Fibroblast of pulmonary artery (primary cell): ENCODE results near the gene STRIP1.

Experiments used
- DNase-seq: peaks from one replicate; pipeline ENCODE4 v3.0.0-alpha.2; 2010; ENCODE audit warnings: low read depth
- H3K4me3 ChIP-seq: replicated peaks from 2 replicates; pipeline ENCODE4 v1.5.1; 2011; ENCODE audit warnings: low read depth, mild to moderate bottlenecking, control low read depth, low read length, moderate library complexity
- CTCF ChIP-seq: IDR thresholded peaks from 2 replicates; pipeline ENCODE4 v1.5.1; 2011; ENCODE audit warnings: mild to moderate bottlenecking, control low read depth, low read length, inconsistent platforms; ENCODE audit errors: missing control alignments

The STRIP1 gene

GRCh38 chr1:110049801-110050601, 15.6 kb downstream of the STRIP1 start:
- no peak overlapping the region for H3K4me3 ChIP-seq
- DNase-seq, result no peak
- TF ChIP-seq CTCF, result no peak

- DNase-seq, result peak; percentile 25
- no peak overlapping the region for H3K4me3 ChIP-seq
- TF ChIP-seq CTCF, result no peak
Observed at GRCh38 chr1:110050602-110051261, 16.3 kb downstream of the STRIP1 start.

DNA sequence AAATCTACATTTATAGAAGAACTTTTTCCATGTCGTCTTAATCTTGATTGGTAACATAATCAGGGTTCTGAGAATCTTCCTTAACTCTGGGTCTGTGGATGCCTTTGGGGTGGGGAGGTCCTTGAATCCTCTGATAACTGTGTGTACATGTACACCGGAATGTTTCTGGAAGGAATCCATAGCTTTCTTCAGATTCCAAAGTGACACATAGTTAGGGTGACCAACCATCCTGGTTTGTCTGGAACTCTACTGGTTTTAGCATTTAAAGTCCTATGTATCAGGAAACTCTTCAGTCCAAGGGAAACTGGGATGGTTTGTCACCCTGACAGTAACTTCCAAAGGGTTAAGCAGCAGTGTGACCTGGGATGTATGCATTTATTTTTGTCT, 16.8 kb downstream of the STRIP1 start:
- TF ChIP-seq CTCF, result no peak
- no peak for DNase-seq
- H3K4me3 ChIP-seq, result no peak overlapping the region

- peak; percentile 55 for DNase-seq
- H3K4me3 ChIP-seq, result no peak overlapping the region
- TF ChIP-seq CTCF, result peak; percentile 99
Observed at GRCh38 chr1:110053552-110054428, 19.4 kb downstream of the STRIP1 start.

GRCh38 chr1:110055493-110056284, 21.3 kb downstream of the STRIP1 start:
- TF ChIP-seq CTCF, result no peak
- H3K4me3 ChIP-seq, result no peak overlapping the region
- DNase-seq, result peak; percentile 33

GRCh38 chr1:110056285-110056683, 21.9 kb downstream of the STRIP1 start:
- H3K4me3 ChIP-seq, result no peak overlapping the region
- no peak for TF ChIP-seq CTCF
- no peak for DNase-seq
